Embryonic facial prominence (tissue), 1 donor: Measurements from ENCODE around the gene EDN2.

ENCODE experiments used
- DNase-seq: peaks from one replicate; pipeline ENCODE4 v3.0.0-alpha.2; 2016; ENCODE audit errors: extremely low spot score

Gene EDN2

DNA sequence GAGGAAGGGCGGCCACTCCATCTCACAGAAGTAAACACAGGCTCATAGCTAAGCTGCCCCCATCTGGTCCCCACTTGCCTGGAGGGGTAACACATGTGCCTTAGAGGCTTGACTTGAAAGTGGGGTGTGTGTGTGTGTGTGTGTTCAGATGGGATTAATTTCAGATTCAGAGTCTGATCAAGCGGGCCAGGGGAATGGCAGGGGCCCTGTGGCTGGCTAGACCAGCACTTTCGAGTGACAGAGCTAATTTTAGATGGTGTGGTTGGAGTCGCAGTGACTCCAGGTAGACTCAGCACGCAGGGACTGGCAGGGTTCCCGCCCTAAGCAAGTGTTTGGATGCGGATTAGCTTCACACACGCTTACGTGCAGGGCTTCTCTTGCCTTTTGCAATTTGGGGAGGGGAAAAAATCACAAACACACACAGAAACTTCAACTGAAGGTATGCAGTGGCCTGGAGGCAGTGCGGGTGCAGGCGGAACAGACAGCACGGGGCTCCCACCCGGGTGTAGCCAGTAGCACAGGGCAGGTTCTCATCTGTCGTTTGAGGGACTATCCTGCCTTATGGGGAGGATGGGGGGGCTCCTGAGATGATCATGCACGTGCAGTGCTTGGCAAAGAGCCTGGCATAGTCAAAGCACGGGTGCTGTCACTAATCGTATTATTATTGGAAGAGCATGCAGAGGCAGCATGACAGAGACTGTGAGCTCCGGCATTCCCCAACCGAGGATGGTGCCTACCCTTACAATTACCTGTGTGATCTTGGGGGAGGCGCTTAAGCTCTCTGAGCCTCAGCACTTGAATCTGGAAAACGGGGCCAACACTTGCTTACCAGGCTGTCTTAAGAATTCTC, 1.3 kb downstream of the EDN2 start:
- DNase-seq: peak; percentile 51

DNA sequence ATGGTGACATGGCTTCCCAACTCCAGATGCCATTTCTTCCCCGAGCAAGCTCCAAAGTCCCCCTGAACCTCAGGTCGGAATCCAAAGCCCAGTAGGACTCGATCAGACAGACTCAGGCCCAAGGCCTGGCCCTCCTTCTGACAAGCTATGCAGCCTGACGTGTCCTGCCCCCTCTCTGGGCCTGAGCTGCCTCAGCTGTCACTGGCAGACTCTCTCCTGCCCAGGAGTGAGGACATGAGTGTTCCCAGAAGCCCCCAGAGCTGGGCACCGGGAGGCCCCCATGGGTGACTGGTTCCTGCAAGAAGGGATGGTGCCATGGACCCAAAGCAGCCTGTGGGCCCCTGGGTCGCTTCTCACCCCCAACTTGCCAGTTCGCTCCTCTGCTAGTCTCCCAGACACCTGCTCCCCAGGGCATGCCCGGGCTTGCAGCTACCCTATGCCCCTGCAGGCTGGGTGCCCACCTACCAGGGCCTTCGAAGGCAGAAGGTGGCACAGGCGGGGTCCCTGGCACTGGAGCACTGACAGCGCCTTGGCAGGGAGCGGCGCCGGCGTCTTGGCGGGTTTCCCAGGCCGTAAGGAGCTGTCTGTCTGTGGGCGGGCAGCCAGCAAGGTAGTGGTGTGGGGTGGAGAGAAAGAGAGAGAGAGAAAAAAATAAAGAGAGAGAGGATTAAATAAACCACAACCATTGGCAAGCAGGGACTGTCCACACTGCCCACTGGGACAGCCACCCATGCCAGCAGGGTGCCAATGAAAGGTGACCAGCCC, 2.3 kb downstream of the EDN2 start:
- no peak for DNase-seq

DNA sequence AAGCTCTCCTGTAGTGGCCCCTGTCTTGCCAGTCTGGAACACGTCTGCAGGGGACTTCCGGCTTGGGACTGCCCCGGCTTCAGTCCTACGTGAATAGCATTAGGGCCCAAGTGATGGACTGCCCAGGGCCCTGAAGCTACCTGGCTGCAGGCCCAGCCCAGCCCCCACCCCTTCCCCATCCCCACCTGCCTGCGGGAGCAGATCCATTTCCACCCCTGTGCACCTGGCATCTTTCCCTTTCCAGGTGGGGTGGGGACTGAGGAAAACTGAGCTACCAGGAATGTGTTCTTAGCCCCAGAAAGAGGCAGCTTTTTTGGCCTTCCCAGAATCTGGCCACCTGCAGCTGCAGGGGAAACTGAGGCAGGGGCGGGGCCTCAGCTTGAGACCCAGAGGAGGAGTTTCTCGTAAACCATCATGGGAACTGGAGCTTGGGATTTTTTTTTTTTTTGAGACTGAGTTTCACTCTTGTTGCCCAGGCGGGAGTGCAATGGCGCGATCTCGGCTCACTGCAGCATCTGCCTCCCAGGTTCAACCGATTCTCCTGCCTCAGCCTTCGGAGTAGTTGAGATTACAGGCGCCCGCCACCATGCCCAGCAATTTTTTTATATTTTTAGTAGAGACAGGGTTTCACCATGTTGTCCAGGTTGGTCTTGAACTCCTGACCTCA, 3.2 kb downstream of the EDN2 start:
- DNase-seq: no peak

DNA sequence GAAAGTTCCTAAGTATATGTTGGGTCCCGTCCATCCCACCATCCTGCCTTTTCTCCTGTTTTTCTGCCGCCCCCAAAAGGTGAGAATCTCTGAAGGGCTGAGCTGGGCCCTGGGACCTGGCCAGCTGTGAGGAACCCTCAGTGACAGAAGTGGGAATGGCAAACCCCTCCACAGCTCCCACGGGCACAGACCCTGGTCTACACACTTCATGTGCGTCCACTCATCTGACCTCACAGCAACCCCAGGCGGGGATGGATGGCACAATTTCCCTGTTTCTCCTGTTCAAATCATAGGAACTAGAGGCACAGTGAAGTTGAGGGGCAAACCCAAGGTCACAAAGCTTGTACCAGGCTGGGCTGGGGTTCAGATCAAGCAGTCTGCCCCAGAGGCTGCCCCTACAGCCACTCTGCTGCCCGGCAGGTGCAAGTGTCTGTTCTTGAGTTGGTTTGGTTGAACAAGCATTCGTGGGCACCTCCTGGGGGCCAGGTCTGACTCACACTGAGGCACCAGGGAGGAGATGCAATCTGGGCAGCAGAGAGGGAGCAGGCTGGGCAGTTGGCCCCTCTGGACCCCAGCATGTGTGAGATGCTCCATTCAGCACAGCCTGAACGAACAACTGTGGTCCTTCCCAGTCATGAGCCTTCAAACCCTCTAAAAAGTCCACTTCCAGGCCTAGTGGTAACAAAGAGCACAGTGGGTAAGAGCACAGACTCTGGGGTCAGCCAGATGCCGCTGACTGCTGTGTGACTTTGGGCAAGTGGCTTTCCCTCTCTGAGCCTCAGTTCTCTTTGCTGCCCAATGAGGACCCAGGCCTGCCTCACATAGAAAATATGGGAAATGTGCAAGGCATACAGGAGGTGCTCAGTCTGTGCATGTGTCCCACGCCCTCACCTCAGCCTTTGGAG, 4.0 kb downstream of the EDN2 start:
- DNase-seq: no peak

DNA sequence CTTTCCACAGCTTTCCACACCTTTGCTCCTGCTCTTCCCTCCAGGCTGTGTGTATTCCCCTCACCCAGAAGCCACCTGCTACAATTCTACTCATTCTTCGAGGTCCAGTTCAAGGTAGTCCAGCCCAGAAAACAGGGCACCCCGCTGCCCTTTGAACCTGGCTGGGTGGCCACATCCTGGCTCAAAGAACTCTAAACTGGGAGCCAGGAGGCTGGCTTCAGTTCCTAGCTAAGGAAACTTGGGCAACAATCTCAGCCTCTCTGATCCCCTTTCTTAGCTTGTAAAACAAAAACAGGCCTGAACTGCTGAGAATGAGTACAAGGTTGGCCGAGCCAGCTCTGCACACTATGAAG, 4.7 kb downstream of the EDN2 start:
- no peak for DNase-seq

DNA sequence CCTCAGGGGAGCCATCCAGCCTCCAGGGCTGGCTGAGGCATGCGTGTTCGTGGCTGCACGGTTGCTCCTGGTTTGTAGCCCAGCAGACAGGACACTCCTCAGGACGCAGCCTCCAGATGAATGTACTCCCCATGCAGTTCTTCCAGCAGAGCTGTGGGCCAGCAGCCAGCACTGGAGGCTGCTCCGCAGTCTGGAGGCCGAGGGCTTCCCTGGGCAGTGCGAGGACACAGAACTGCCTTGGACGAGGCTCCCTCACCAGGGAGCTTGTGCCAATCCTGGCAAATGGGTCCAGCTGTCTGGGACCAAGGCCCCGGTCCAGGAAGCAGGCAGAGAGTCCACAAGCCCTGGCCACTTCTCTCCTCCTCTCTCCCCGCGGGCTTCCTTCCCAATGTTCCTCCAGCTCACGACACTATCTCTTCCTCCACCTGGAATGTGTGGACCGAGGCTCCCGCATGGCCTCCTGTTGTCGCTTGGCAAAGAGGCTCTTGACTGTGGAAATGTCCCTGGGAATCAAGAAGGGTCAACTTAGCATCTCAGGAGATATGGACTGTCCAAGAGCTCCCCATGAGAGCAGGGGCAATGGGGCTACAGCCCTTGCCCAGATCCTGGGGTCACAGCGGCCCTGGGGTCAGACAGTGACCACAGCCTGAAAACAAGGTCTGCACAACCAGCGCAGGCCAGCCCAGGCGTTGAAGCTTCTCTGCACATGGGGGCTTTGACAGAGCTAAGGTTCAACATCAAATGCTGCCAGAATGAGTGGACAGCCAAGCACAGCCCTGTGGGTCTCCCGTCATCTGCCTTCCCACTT, 5.3 kb downstream of the EDN2 start:
- no peak for DNase-seq

DNA sequence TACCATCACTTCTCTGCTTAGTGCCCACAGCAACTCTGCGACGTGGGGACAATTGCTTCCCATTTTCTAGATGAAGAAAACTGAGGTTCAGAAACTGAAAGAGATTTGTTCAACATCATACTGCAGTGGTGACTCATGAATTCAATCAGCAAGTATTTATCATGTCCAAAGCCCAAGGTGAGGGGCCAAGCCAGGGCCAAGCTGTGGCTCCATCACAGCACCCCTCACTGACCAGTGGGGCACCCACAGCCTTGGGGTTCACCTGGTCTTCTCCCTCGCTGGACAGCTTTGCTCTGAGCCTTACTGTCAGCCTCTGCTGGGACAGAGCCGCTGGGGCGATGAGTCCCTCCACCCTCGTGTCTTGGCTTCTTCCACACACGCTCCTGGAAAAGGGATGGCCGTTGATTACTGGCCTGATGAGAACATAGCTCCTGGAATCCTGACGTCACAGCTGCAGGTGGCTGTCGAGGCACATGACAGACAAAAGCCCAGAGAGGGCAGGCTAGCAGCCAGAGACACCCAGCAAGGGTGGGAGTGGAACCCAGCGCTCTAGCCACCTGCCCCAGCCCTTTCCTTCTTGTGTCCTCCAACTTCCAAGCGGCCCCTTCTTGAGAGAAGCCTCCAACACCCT, 6.2 kb downstream of the EDN2 start:
- no peak for DNase-seq

DNA sequence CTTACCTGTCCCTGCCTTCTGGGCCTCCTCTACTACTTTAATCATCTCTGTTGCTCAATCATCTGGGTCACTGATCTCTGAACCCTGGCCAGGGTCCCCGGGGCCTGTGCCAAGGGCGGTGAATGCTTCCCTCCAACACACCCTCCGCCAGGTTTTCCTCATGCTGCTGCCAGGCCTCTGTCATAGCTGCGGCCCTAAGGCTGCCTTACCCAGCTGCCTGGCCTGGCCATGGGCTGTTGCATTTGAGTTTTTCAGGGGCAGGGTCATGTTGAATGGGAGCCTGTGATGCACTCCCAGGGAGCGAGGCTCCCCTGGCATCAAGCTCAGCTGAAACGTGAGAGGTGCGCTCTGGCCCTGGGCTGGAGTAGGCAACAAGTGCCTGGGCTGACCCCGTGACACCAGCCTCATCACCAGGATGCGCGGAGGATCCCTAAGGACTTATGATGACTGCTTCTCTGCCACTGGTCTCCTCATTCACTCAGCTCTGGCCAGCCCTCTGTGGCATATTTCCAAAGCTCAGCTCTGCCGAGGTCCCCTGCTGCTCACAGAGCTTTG, 7.6 kb downstream of the EDN2 start:
- no peak for DNase-seq

DNA sequence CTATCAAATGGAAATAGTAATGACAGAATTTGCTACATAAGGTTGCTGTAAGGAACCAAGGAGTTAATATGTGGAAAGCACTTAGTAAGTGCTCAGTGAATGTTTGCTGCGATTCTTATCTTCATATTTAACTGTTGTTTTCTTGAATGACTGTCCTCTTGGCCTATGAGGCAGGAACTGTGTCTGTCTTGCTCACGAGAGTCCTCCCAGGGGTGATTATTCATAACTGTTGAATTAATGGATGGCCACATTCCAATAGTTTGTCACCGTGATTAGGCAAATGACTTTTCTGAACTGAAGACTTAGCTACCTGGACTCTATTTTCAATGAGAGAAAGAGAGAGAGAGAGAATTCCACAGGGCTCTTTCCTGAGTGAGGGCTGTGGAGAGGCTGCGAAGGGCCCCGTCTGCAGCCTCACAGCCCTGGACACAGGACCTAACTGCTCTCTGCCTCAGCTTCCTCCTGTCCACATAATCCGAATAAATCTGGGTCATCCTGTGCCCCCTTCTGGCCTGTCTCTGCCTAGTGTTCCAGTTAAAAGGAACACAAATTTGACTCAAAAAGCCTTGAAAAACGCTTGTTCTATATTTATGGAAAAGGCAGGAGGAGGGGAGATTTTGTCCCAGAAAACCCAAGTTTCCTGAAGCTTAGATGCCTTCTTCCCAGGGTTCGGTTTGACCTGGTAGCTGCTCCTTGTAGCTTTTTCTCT, 8.5 kb downstream of the EDN2 start:
- DNase-seq: no peak

DNA sequence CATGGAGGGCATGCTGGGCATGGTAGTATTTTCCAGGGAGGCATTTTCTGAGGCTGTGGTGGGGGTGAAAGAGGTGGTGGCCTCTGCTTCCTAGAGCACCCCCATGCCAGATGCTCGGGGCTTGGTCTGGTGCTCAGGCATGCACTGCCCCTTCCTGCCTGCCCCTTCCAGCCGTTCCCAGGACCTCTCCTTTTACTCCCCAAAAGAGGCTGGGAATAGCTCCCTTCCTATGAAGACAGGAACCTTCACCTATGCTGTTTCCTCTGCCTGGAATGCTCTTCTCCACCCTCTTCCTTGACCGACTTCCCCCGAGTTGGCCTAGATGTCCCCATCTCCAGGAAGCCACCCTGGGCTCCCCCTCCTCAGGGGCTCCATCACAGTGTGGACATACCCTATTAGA, 9.1 kb downstream of the EDN2 start:
- no peak for DNase-seq

DNA sequence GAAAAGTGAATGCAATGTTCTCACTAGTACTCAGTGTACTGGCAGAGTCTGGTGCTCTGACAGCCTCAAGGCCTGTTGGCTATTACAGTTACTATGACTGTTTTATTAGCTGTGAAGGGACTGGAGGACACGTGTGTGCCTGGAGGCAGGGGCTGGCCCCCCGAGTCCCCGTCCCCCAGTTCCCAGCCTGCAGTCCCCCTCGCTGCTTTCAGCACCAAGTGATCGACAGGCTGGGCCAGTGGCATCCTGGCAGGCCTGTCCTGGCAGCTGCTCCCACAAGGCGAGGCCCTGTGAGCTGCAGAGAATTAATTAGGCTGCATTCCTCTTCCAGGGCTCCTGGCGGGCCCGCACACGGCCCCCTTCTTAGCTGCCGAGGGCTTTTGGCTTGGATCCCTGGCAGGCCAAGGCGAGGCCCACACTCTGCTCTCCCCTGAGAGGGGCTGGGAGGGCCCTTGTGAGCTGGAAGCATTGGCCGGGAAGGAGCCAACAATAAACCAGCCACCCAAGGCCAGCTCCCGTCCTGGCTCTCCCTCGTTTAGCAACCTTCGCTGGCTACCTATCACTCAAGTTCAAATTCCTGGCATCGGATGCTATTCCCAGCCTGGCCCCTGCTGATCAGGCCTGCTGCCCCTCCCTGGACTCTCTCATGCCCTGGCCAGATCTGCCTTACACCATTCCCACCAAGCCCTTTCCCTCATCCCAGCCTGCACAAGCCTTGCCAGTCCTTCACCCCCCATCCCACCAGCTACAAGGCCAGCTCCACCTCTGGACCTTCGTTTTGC, 9.8 kb downstream of the EDN2 start:
- no peak for DNase-seq

DNA sequence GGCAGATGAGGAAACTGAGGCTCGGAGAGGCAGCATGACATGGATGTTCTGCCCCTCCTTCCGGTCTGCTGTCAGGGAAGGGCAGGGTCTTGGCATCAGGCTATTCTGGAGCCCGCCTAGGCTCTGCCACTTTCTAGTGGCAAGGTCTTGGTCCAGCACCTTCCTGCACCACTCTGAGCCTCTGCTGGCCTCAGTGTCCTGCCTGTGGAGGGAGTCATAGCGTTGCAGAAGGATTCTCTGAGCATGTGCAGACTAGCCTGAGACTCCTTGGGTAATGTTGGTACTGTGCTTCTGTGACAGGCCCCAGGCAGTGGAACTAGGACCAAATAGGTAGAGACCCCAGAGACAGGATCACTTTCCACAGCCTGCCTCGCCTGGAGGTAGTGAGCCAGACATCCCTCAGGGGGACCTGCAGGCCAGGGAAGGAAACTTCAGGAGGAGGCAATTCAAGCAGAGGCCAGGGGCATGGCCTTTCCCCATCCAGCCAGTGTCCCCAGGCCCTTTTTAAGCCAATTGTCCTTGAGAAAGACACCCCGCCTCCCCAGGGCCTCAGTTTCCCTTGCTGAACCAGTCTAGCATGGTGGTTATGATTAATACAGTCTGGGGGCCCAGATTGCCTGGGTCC, 10.6 kb downstream of the EDN2 start:
- no peak for DNase-seq

DNA sequence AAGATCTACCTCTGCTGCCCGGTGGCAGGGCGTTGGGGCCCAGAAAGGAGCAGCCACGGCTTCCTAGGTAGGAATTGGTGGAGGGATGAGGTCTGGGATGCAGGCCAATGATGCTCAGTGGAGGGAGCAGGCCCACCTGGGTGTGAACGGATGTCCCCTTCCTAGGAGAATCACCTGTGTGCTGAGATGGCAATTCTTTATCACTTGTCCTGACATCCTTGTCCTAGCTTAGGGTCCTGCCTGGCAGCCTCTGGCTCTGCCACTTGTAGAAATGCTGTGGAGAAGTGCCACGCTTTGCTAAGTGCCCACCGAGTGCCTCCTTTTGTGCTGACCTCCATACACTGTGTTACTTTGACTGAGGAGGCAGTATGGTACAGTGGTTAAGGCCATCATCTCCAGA, 12.8 kb downstream of the EDN2 start:
- DNase-seq: no peak

DNA sequence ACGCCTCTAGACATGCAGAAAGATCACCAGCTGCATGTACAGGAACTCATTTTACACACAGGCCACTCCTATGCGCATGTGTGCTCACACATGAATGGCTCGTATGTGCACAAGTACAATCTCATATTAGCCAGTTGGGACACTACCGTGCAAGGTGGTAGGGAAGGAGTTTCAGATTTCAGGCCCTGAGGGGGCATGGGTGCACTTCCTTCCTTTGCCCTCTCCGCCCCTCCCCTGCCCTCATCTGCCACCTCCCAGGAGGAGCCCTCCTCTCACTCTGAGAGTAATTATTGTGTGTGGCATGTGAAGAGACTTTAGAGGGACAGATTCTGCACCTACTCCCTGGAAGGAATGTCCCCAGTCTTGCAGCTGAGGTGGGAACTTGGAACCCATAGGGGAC, 14.8 kb downstream of the EDN2 start:
- no peak for DNase-seq

DNA sequence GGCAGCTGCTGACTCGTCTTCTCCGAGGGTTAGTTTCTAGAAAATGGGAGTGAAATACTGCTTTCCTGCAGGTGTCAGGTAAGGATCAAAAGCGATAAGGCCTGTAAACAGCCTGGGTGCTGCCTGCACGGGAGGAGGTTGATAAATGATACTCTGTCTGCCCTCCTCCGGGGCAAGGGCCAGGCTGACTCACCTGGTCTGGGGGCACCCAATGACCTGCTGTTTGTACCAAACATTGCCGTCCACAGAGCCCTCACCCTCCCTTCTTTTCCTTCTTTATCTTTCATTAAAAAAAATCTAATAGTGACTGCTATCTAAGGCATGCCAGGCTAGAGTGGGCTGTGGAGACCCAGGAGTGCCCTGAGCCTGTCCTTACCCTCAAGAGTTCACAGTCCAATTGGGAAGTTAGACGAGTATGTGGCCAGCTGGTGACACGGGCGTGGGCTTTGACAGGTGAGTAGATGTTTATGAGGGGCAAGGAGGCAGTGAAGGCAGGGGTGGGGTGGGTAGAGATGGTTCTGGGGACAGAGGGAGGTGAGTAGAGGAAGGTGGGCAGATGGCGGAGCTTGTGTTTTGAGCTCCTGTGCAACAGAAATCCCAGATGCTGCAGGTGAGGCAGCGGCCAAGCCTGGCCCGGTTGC, 16.2 kb downstream of the EDN2 start:
- DNase-seq: no peak

DNA sequence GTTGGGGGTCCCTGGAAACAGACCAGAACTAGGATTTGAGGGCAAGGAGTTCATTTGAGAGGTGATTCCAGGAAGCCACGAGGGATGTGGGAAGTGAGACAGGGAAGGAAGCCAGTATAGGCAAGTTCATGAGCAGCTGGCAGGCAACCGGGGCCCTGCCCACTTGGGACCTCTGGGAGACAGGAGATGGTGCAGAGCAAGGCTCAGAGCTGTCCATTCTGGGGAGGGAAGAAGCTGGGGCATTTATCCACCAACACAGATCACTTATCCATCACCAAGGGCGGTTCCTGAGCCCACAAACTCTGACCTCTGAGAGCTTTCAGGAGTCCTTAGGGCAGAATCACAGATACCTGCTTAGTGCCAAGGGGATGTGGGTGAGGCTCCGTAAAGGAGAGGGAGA, 16.8 kb downstream of the EDN2 start:
- DNase-seq: no peak

DNA sequence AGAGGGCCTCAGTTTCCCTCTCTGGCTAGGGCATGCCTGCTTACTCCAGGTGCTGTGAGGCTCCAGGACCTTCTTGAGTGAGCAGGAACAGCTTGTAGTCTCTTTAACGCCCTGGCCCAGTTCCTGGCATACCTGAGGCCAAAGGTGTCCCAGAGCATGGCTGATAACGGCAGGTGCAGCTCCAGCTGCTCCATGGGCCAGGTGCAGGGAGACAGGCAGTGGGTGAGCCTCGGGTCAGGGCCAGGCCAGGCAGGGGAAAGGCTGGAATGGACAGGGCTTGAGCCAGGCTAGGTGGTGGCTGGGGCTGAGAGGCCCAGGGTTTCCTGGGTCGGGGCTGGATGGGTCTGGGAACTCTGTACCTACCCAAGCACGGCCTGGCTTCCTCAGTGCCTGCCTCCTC, 18.3 kb downstream of the EDN2 start:
- DNase-seq: no peak

DNA sequence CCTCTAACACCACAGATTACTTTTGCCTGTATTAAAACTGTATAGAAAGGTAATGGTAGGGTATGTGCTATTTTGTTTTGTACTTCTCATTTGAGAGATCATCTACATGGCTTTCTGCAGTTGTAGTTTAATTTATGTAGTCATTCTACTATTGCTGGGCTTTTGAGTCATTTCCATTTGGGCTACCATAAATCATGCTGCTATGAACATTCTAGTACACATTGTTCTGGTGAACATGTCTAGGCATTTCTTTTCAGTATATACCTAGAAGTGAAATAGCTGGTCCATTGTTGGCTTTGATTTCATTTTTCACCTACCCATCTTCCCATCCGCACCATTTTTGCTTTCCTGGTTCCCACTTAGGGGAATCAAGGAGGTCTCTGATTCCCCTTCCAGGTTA, 18.7 kb downstream of the EDN2 start:
- no peak for DNase-seq
